NCI-H1048 (cell line): ENCODE results near the gene UGT1A10.
"Not testable (repeated sequence)": the region's sequence is repeated elsewhere in the genome, so short reads cannot be mapped to it uniquely, and the experiment has no call there.

Experiments used
- DNase-seq: peaks from one replicate; lab custom pipeline; 2025; lab: John Stamatoyannopoulos, UW

The UGT1A10 gene

GRCh38 chr2:233636306-233636705 is at the start of gene UGT1A10:
TSS of gene UGT1A10 (plus strand) at chr2:233636448. CDS start at chr2:233636523, 75 bp downstream.
- DNase-seq: not testable (repeated sequence)

GRCh38 chr2:233588400-233588799 is 47.8 kb upstream of the UGT1A10 start:
- DNase-seq: no peak

GRCh38 chr2:233592706-233593105 is 43.5 kb upstream of the UGT1A10 start:
- DNase-seq: not testable (repeated sequence)

- no peak for DNase-seq
These were observed 43.0 kb upstream of the UGT1A10 start for GRCh38 chr2:233593201-233593600.

- DNase-seq: no peak
These were observed 38.7 kb upstream of the UGT1A10 start for GRCh38 chr2:233597522-233597921.

- no peak for DNase-seq
These were observed 37.3 kb upstream of the UGT1A10 start for GRCh38 chr2:233598952-233599351.

GRCh38 chr2:233600386-233600785 is 35.9 kb upstream of the UGT1A10 start:
- no peak for DNase-seq

DNA sequence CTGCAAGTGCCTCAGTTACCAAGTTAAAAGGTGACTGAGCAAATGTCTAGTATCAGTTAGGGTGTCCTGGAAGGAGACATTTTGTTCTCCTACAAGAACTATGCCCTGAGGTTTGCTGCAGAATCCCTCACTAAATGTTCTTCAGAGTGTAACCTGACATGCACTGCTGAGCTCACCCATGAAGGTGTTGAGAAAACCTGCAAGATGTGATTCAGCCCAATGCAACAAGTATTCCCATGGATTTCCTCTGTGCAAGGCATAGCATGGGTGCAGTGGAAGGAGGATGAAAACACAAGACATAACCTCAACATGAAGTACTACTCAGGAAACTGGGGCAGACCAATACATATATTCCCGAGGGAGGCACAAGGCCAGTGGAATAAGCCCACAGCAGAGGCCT is 34.2 kb upstream of the UGT1A10 start:
- DNase-seq: no peak

GRCh38 chr2:233603520-233603919 is 32.7 kb upstream of the UGT1A10 start:
- DNase-seq: no peak

- DNase-seq: no peak
These were observed 31.4 kb upstream of the UGT1A10 start for GRCh38 chr2:233604826-233605225.

DNA sequence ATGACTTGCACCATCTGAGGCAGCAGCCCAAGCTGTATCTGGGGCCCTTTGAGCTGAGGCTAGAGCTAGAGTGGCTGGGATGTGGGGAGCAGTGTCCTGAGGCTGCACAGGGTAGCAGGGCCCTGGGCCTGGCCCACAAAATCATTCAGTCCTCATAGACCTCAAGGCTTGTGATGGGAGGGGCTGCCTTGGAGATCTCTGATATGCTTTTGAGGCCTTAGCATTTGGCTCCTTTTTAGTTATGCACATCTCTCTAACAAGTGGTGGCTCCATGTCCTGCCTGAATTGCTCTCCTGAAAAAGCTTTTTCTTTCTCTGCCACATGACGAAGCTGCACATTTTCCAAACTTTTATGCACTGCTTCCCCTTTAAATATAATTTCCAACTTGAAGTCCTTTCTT is 30.6 kb upstream of the UGT1A10 start:
- no peak for DNase-seq

GRCh38 chr2:233611284-233611683 is 25.0 kb upstream of the UGT1A10 start:
- DNase-seq: no peak

GRCh38 chr2:233617476-233617875 is 18.8 kb upstream of the UGT1A10 start, which contains the start of gene UGT1A8:
TSS of gene UGT1A8 (plus strand) at chr2:233617633. CDS start at chr2:233617708, 75 bp downstream.
- not testable (repeated sequence) for DNase-seq

DNA sequence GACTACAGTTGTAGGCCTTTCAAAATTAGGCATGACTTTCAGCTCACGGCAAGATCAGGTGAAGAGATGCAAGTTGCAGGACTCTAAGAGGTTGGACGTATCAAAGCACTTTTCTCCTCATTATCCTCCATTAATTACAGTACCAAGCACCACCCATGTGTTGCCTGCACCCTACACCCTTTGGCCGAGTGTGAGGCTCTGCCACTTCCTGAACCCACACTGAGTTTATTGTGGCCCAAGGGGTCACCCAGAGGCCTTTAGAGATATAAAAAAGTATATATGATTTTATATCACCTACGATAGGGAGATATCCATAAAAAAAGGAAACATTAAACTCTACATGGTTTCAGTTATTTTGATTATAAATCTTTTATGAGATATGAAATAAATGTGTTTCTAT is 16.0 kb upstream of the UGT1A10 start:
- no peak for DNase-seq

DNA sequence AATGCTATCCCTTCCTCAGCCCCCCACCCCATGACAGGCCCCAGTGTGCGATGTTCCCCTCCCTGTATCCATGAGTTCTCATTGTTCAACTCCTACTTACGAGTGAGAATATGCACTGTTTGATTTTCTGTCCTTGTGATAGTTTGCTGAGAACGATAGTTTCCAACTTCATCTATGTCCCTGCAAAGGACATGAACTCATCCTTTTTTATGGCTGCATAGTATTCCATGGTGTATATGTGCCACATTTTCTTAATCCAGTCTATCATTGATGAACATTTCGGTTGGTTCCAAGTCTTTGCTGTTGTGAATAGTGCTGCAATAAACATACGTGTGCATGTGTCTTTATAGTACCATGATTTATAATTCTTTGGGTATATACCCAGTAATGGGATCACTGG is 14.4 kb upstream of the UGT1A10 start:
- not testable (repeated sequence) for DNase-seq

DNA sequence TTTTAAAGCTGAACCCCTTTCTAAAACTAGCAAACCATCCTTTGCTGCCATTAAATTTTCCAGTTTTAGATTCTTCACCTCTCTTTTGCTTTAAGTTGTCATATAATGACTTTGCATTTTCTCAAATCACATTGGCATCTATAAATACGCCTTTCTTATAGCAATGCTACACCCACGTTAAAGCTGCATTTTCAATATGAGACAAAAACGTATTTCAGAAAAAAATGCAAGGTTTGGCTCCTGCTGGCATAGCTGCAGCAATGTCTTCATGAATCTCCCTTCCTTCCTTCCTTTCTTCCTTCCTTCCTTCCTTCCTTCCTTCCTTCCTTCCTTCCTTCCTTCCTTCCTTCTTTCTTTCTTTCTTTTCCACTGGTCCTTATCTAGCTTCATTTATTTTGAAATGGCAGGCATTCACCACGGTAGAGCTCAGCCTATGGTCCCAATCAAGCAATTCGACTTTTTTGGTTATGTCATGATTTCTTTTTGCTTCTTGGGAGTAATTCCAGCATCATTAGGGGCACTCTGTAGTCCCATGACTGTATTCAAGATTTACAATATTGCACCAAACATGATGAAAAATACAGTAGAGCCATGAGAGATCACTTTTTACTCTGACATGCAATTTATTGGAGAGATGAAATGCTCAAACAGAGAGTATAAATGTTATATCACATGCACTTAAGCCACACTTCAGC is 8.8 kb upstream of the UGT1A10 start:
- no peak for DNase-seq

- no peak for DNase-seq
These were observed 2.6 kb downstream of the UGT1A10 start for GRCh38 chr2:233638836-233639235.

DNA sequence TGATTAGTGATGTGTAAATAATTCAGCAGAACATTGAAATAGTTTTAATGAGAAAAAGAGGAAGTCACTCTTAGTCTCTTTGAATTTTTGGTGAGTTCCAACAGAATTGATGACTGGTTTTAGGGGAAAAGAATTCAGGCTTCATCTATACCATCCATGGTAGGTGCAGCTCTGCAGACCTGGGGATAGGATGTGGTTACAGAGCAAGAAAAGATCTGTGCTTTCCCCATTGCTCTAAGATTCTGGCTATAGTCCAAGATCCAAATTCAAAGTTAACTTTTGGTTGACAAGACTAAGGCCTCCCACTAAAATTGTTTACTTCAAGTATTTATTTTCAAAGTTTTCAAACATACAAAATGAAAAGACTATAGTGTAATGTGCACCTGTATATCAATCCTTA is 3.6 kb downstream of the UGT1A10 start:
- no peak for DNase-seq

DNA sequence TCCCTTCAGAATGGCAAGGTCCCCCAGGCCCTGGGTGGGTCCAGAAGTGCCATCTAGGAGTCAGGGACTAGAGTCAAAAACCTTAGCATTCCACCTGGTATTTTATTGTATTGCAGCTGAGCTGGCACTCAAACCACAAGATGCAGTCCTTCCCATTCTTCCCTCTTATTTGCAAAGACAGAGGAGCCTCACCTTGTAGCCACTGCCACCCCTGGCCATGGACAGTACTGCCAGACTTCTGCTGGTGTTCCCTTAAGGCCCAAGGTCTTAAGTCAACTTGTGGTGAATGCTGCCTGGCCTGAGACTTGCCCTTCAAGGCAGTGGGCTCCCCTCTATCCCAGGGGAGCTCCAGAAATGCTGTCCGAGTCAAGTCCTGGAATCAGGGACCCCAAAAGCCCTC is 6.9 kb downstream of the UGT1A10 start:
- no peak for DNase-seq

DNA sequence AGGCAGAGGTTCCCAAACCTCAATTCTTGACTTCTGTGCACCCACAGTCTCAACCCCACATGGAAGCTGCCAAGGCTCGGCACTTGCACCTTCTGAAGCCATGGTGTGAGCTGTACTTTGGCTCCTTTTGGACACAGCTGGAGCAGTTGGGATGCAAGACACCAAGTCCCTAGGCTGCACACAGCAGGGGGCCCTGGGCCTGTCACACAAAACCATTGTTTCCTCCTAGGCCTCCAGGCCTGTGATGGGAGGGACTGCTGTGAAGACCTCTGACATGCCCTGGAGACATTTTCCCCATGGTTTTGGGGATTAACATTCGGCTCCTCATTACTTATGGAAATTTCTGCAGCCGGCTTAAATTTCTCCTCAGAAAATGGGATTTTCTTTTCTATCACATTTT is 9.8 kb downstream of the UGT1A10 start:
- DNase-seq: not testable (repeated sequence)

DNA sequence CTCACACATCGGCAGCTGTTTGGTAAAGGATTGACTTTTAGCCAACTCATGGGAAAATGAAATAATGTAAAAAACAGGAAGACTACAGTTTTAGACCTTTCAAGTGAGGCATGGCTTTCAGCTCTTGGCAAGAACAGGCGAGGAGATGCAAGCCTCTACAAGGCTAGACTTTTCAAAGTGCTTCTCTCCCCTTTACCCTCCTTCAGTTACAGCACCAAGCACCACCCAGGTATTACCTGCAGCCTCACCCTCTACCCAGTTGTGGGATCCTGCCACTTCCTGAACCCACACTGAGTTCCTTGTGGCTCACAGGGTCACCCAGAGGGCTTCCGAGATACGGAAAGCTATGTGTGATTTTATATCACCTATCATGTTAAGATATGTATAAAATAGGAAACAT is 14.7 kb downstream of the UGT1A10 start:
- DNase-seq: no peak

GRCh38 chr2:233651430-233651829 is 15.2 kb downstream of the UGT1A10 start:
- DNase-seq: no peak

DNA sequence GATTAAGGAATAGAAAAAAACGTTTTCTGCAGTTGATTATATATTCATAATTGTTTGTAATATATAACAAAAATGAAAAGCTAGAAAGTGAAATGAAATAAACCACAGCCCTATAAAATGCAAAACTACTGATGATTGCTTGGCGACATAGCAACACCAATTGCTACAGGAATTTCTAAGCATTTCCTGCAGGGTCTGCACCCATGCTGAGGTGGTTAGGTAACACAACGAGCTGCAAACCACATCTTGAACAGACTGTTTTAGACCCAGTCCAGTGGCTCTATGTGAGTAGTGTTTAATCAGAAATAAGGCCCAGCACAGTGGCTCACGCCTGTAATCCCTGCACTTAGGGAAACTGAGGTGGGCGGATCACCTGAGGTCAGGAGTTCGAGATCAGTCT is 18.3 kb downstream of the UGT1A10 start:
- DNase-seq: no peak

- no peak for DNase-seq
These were observed 18.8 kb downstream of the UGT1A10 start for GRCh38 chr2:233655043-233655442.
